A172 (cell line): ENCODE measurements around the gene MOV10L1. TPM values are rescaled to one million over a fixed set of nuclear protein-coding genes. Genes with fewer than 3 reads are reported as not detected.

Experiments
- DNase-seq: peaks from one replicate; pipeline ENCODE4 v3.0.0-alpha.2; 2015; ENCODE audit warnings: low spot score
- total RNA-seq: library from RNA; depleted of rRNA; stranded (reverse); fragments of >200 nt; shearing (Covaris generic); gene quantifications from 2 replicates; pipeline ENCODE4 v1.2.3, GENCODE V29; 2014

The MOV10L1 gene
- total RNA-seq, 1 experiment from 2014 or later: 2.0 TPM

DNA sequence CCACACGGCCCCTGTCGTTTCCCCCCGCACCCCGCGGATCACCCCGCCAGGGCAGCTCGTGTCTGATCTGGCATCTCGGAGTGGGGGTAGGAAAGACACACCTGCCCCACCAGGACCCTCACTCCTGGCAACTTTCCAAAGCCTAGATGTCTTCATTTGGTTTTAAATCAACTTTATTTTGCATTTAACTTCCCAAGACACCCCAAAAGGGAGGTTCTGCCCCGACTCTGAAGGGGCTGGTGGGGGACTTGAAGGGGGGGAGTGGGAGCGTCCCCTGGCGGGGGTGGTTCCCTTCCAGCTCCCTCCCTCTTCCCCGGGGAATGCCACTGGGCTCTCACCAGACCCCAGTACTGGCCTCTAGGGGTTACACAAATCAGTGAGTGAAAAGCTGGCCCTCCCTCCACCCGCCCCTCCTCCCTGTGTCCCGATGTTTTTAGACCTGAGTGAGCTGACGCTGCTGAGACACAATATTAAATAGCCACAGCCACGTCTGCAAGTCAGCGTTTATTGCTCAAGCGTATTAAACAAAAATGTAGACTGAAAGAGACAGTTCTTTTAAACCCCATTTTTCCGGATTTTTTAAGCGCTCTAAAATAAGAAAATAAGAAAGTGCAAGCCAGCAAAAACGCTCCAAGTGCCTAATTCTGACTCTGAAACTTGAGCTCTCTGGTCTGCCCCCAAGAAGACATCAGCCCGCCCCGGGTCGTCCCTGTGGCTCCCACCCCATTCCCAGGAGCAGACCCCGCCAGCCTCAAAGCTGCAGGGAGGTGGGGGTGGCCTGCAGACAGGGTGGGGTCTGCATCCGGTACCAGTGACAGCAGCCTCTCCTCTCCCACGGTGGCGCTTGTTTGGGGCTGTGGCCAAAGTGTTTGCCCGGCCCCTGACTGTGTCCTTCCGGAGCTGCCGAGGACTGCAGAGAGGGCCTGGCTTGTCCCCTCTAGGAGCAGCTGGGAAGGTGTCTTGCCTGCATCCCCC, 30.6 kb upstream of the MOV10L1 start:
- no peak for DNase-seq

DNA sequence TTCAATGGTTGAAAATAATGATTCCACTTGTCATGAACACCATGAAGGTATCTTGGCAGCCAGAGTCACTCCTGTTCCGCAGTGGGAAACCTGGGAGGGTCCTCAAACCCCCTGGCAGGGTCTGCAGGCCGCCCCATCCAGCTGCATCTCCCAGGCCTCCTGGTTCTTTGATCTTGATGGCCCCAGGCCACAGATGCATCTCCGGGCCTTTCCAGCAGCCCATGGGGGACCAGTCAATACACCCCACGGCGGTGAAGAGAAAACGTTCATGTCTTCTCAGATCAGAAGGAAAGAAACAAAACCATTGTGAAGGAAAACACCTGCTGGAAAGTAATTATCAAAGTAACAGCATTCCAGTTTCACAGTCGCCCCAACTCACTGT, 29.9 kb upstream of the MOV10L1 start:
- no peak for DNase-seq

- DNase-seq: no peak
Measured at GRCh38 chr22:50060441-50061140, 29.2 kb upstream of the MOV10L1 start.

GRCh38 chr22:50061141-50061823, 28.5 kb upstream of the MOV10L1 start:
- DNase-seq: no peak

GRCh38 chr22:50061824-50062355, 27.9 kb upstream of the MOV10L1 start:
- no peak for DNase-seq

GRCh38 chr22:50062509-50063135, 27.2 kb upstream of the MOV10L1 start:
- no peak for DNase-seq

- DNase-seq: no peak
Measured at GRCh38 chr22:50063589-50064393, 26.0 kb upstream of the MOV10L1 start.

GRCh38 chr22:50064453-50064852, 25.4 kb upstream of the MOV10L1 start:
- DNase-seq: no peak

DNA sequence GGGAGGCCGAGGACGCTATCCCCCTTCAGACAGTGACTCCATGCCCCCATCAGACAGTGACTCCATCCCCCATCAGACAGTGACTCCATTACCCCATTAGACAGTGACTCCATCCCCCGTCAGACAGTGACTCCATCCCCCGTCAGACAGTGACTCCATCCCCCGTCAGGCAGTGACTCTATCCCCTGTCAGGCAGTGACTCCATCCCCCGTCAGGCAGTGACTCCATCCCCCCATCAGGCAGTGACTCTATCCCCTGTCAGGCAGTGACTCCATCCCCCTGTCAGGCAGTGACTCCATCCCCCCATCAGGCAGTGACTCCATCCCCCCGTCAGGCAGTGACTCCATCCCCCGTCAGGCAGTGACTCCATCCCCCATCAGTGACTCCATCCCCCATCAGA, 22.6 kb upstream of the MOV10L1 start:
- no peak for DNase-seq

GRCh38 chr22:50068096-50068495, 21.7 kb upstream of the MOV10L1 start:
- no peak for DNase-seq

DNA sequence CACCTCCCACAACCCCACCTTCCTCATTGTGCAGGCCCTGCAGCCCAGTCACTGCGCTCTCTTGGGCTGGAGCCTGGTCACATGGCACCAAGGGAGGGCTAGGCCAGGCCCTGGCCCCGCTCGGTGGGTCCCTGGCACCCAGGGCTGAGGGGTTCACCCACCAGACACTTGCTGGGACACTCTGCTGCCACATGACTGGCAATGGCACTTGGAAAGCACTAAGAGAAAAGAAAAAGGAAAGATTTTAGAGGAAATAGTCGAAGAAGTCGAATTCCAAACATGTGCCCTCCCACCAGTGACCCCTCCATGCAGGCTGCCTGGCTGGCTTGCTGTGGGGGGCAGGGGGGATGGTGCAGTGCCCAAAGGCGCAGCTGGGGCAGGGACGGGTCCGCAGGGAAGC, 19.4 kb upstream of the MOV10L1 start:
- DNase-seq: no peak

GRCh38 chr22:50071432-50072166, 18.2 kb upstream of the MOV10L1 start:
- DNase-seq: peak; percentile 7

DNA sequence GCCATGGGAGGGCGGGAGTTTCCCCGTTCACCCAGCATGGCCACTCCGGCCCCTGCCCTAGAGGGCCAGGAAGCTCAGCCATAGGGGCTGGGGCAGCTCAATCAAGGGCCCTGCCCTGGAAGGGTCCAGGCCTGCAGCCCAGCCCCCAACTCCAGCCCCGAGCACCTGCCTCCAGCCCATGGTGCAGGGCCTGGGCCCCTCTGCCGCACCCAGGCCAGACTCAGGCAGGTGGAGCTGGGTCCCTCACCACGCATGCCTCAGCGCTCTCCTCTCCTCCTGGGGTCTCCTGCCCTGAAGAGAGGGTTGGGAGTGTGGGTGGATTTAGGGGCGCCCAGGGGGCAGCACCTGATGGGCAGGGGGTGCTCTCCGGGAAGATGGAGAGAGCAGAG, 17.6 kb upstream of the MOV10L1 start:
- no peak for DNase-seq

DNA sequence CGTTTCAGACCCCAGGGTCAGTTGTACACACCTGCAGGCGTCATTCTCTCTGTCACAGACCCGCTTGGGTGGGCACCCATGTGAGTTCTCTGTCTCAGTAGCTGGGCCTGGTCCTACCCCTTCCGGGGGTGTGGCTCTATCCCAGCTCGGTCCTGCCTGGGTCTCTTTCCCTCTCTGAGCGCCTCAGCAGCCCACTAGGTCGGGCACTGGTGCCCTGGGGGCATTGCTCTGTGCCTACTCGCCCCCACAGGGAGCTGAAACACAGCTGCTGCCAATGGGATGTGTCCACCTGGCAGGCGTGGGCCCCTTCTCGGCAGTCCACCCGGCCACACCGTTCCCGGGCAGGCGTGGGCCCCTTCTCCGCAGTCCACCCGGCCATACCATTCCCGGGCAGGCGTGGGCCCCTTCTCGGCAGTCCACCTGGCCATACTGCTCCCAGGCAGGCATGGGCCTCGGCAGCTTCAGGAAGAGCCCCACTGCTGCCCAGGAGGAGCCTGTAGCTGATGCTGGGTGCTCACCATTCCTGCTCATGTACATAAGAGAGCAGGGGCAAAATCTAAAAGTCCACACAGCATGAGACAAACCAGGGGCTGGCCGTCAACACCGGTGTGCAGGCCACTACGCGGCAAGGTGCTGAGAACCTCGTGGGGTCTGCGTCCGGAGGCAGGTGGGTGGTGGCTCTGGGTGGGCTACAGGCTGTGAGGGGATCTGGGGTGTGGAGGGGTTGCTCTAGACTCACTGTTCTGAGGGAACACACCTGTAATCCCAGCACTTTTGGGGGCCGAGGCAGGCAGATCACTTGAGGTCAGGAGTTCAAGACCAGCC, 16.9 kb upstream of the MOV10L1 start:
- DNase-seq: no peak

DNA sequence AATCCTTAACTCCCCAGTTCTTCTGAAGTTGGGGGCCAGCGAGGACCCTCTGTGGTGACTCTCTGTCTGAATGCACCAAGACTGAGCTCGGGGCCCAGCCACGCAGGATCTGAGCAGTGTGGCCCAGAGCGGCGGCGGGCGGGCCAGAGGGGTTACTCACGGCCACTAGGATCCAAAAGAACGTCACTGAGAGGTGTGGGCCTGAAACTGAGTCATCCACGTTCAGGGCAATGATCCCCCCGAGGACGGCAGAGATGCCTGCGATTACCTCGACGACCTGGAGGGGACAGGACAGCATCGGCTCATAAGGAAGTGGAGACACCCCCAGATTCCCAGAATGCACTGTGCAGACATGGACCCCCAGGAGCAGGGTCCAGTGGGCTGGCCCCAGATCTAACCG, 15.8 kb upstream of the MOV10L1 start:
- no peak for DNase-seq

- DNase-seq: no peak
Measured at GRCh38 chr22:50074551-50075530, 15.0 kb upstream of the MOV10L1 start.

DNA sequence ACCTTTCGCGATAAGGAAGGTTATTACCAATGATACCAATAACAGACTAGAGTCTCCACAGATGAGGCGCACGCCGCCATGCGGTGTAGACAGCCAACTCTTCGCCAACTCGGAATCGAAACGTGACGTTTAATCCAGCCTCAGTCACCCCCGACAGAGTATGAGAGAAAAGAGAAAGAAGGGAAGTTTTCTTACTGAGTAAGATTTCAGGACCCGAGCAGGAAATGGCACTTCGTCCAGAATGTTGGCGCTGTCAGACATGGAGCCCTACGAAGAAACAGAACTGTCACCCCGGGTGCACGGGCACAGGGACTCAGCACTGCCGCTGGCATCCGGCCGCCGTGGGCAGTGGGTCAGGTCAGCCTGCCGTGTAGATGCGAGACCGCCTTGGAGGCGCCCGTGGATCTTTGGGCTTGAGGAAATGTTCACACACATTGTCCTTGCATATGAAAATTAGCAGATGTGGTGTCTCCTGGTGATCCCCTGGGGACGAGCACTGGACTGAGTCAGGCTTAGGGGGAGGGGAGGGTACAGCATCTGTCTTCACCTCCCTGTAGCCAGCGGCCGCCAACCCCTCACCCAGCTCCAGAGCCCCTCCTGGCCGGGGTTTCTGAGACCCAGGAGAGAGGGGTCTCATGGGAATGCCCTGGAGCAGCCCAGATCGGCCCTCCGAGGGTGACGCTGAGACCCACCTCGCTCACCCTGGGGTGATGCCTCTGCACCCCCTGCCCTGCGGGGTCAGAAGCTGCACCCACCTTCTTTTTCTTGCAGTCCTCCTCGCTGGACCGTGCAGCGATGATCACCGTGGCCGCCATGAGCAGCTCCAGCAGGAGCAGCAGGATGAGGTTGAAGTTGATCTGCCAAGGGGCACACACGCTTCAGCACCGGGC, 12.9 kb upstream of the MOV10L1 start:
- no peak for DNase-seq
